ENCODE results near the gene AMER1. TPM values are rescaled to one million over a fixed set of nuclear protein-coding genes. Genes with fewer than 3 reads are reported as not detected.
A peak's percentile ranks its signal among the peaks of the same experiment; 100 is the strongest.

AMER1 gene
- total RNA-seq, 1 experiment from 2014 or later = 4.2 TPM

- peak; percentile 21 for DNase-seq (ENCODE audit: low spot score)
- in situ Hi-C loops (cut with HindIII; ENCODE audit: low sequenced_read_pairs) = no loop called here
These were observed 17.8 kb downstream of the AMER1 start for GRCh38 chrX:64187762-64188150.

GRCh38 chrX:64186974-64187761 lies 18.3 kb downstream of the AMER1 start:
- DNase-seq (ENCODE audit: low spot score) = peak; percentile 5
- in situ Hi-C loops (cut with HindIII; ENCODE audit: low sequenced_read_pairs) = no loop called here

- no peak for DNase-seq (ENCODE audit: low spot score)
- in situ Hi-C loops (cut with HindIII; ENCODE audit: low sequenced_read_pairs) = no loop called here
These were observed 21.1 kb downstream of the AMER1 start for GRCh38 chrX:64184396-64184795.

- in situ Hi-C loops (cut with HindIII; ENCODE audit: low sequenced_read_pairs) = no loop called here
- no peak for DNase-seq (ENCODE audit: low spot score)
These were observed 23.3 kb downstream of the AMER1 start for GRCh38 chrX:64182208-64182607.

- DNase-seq (ENCODE audit: low spot score) = no peak
- in situ Hi-C loops (cut with HindIII; ENCODE audit: low sequenced_read_pairs) = no loop called here
These were observed 28.6 kb downstream of the AMER1 start for GRCh38 chrX:64176876-64177275.

GRCh38 chrX:64169988-64170387 lies 35.5 kb downstream of the AMER1 start:
- in situ Hi-C loops (cut with HindIII; ENCODE audit: low sequenced_read_pairs) = no loop called here
- no peak for DNase-seq (ENCODE audit: low spot score)

GRCh38 chrX:64152857-64153256 lies 52.7 kb downstream of the AMER1 start:
- no peak for DNase-seq (ENCODE audit: low spot score)
- in situ Hi-C loops (cut with HindIII; ENCODE audit: low sequenced_read_pairs) = no loop called here

- in situ Hi-C loops (cut with HindIII; ENCODE audit: low sequenced_read_pairs) = no loop called here
- DNase-seq (ENCODE audit: low spot score) = no peak
These were observed 53.6 kb downstream of the AMER1 start for GRCh38 chrX:64151911-64152310.

GRCh38 chrX:64150775-64151174 lies 54.7 kb downstream of the AMER1 start:
- in situ Hi-C loops (cut with HindIII; ENCODE audit: low sequenced_read_pairs) = no loop called here

More at GRCh38 chrX:64150775-64151174, 54.7 kb downstream of the AMER1 start:
- no peak for DNase-seq (ENCODE audit: low spot score)

Other genes with a start within 250 kb of the AMER1 start
- not detected in 2 replicates for gene ASB12, start 24.9 kb upstream of the AMER1 start, total RNA-seq (2014; rRNA removed; shearing (Covaris generic))
- 2.1 TPM in 1 of 2 replicates, not detected in the other for gene MTMR8, start 189.7 kb upstream of the AMER1 start, total RNA-seq (2014; rRNA removed; shearing (Covaris generic))